SKM-1 treated with dmso at 0.1 percent for 144 hours (cell line): ENCODE measurements around the gene NAB1.
"Not testable (repeated sequence)": the region's sequence is repeated elsewhere in the genome, so short reads cannot be mapped to it uniquely, and the experiment has no call there.

ENCODE experiments used
- DNase-seq: peaks from one replicate; lab custom pipeline; 2025; ENCODE audit not compliant: unreplicated experiment; lab: John Stamatoyannopoulos, UW

The NAB1 gene

GRCh38 chr2:190649035-190649797 lies at the start of gene NAB1:
TSS of gene NAB1 (plus strand) at chr2:190649083. CDS start at chr2:190659177, 10,094 bp downstream.
- no peak for DNase-seq

- DNase-seq, result no peak
These were observed 49.2 kb upstream of the NAB1 start for GRCh38 chr2:190599546-190600220.

- no peak for DNase-seq
These were observed 48.4 kb upstream of the NAB1 start for GRCh38 chr2:190600293-190601103.

- DNase-seq, result no peak
These were observed 45.5 kb upstream of the NAB1 start for GRCh38 chr2:190603374-190603773.

GRCh38 chr2:190607014-190607597 lies 41.8 kb upstream of the NAB1 start:
- DNase-seq, result no peak

- DNase-seq, result no peak
These were observed 41.1 kb upstream of the NAB1 start for GRCh38 chr2:190607657-190608357.

- DNase-seq, result not testable (repeated sequence)
These were observed 40.0 kb upstream of the NAB1 start for GRCh38 chr2:190608863-190609262.

GRCh38 chr2:190609397-190609796 lies 39.5 kb upstream of the NAB1 start:
- not testable (repeated sequence) for DNase-seq

GRCh38 chr2:190610528-190610927 lies 38.4 kb upstream of the NAB1 start:
- not testable (repeated sequence) for DNase-seq

GRCh38 chr2:190615555-190616200 lies 33.2 kb upstream of the NAB1 start:
- DNase-seq, result no peak

- DNase-seq, result no peak
These were observed 30.9 kb upstream of the NAB1 start for GRCh38 chr2:190618030-190618429.

- no peak for DNase-seq
These were observed 23.2 kb upstream of the NAB1 start for GRCh38 chr2:190625691-190626090.

- DNase-seq, result no peak
These were observed 22.2 kb upstream of the NAB1 start for GRCh38 chr2:190626641-190627210.

- DNase-seq, result no peak
These were observed 21.2 kb upstream of the NAB1 start for GRCh38 chr2:190627448-190628412.

GRCh38 chr2:190628591-190629319 lies 20.1 kb upstream of the NAB1 start:
- DNase-seq, result no peak

GRCh38 chr2:190634381-190634780 lies 14.5 kb upstream of the NAB1 start:
- no peak for DNase-seq

- DNase-seq, result no peak
These were observed 13.1 kb upstream of the NAB1 start for GRCh38 chr2:190635781-190636180.

- peak; percentile 26 for DNase-seq
These were observed 12.5 kb upstream of the NAB1 start for GRCh38 chr2:190636361-190636760.
